Measurements from ENCODE around the gene BIRC7.

Gene BIRC7

GRCh38 chr20:63268671-63269439 lies 33.1 kb downstream of the BIRC7 start:
- DNase-seq, result no peak

GRCh38 chr20:63269724-63270123 lies 34.0 kb downstream of the BIRC7 start:
- no peak for DNase-seq

- DNase-seq, result no peak
Observed at GRCh38 chr20:63270606-63271325, 35.1 kb downstream of the BIRC7 start.

GRCh38 chr20:63272105-63273058 lies 36.7 kb downstream of the BIRC7 start, which contains the start of gene ARFGAP1:
ARFGAP1 (plus strand) TSS chr20:63272813; CDS start chr20:63275581, 2,768 bp downstream.
- peak; percentile 91 for DNase-seq

- DNase-seq, result no peak
Observed at GRCh38 chr20:63273059-63273579, 37.4 kb downstream of the BIRC7 start.

- no peak for DNase-seq
Observed at GRCh38 chr20:63273635-63274380, 38.1 kb downstream of the BIRC7 start.

- DNase-seq, result no peak
Observed at GRCh38 chr20:63274381-63275228, 38.9 kb downstream of the BIRC7 start.

GRCh38 chr20:63275825-63276224 lies 40.1 kb downstream of the BIRC7 start:
- no peak for DNase-seq

GRCh38 chr20:63276956-63277355 lies 41.3 kb downstream of the BIRC7 start:
- DNase-seq, result no peak

GRCh38 chr20:63277466-63278272 lies 42.0 kb downstream of the BIRC7 start:
- DNase-seq, result no peak

GRCh38 chr20:63278661-63279060 lies 43.0 kb downstream of the BIRC7 start:
- DNase-seq, result no peak

- no peak for DNase-seq
Observed at GRCh38 chr20:63279931-63280330, 44.2 kb downstream of the BIRC7 start.

- no peak for DNase-seq
Observed at GRCh38 chr20:63280371-63280770, 44.7 kb downstream of the BIRC7 start.

- DNase-seq, result no peak
Observed at GRCh38 chr20:63280929-63281545, 45.3 kb downstream of the BIRC7 start.

- DNase-seq, result no peak
Observed at GRCh38 chr20:63281742-63282665, 46.3 kb downstream of the BIRC7 start.

GRCh38 chr20:63282946-63283345 lies 47.2 kb downstream of the BIRC7 start:
- DNase-seq, result no peak

GRCh38 chr20:63283397-63284082 lies 47.8 kb downstream of the BIRC7 start:
- no peak for DNase-seq

GRCh38 chr20:63284083-63284440 lies 48.4 kb downstream of the BIRC7 start:
- DNase-seq, result no peak
